NCI-H1105 (cell line): ENCODE results near the gene HOXD12.

ENCODE experiments used
- DNase-seq: peaks from one replicate; lab custom pipeline; 2025; lab: John Stamatoyannopoulos, UW

HOXD12 gene

GRCh38 chr2:176099728-176100546, at the start of gene HOXD12:
TSS of gene HOXD12 (plus strand) at chr2:176099795. CDS start at chr2:176099802, 7 bp downstream.
- DNase-seq, result no peak

GRCh38 chr2:176056406-176056805, 43.2 kb upstream of the HOXD12 start:
- DNase-seq, result peak; percentile 93

GRCh38 chr2:176063958-176064357, 35.6 kb upstream of the HOXD12 start:
- DNase-seq, result peak; percentile 37

GRCh38 chr2:176066645-176067588, 32.7 kb upstream of the HOXD12 start:
- DNase-seq, result no peak

GRCh38 chr2:176067589-176068418, 31.8 kb upstream of the HOXD12 start:
- DNase-seq, result no peak

GRCh38 chr2:176068419-176068832, 31.2 kb upstream of the HOXD12 start:
- no peak for DNase-seq

- no peak for DNase-seq
Measured at GRCh38 chr2:176071330-176072291, 28.0 kb upstream of the HOXD12 start.

- DNase-seq, result no peak
Measured at GRCh38 chr2:176072292-176072669, 27.3 kb upstream of the HOXD12 start.

- no peak for DNase-seq
Measured at GRCh38 chr2:176072951-176073904, 26.4 kb upstream of the HOXD12 start.

GRCh38 chr2:176074919-176075425, 24.6 kb upstream of the HOXD12 start:
- DNase-seq, result peak; percentile 73

GRCh38 chr2:176075481-176075880, 24.1 kb upstream of the HOXD12 start:
- no peak for DNase-seq

- no peak for DNase-seq
Measured at GRCh38 chr2:176076063-176076462, 23.5 kb upstream of the HOXD12 start.

GRCh38 chr2:176076796-176077195, 22.8 kb upstream of the HOXD12 start:
- DNase-seq, result no peak

GRCh38 chr2:176078541-176079284, 20.9 kb upstream of the HOXD12 start:
- no peak for DNase-seq

- DNase-seq, result no peak
Measured at GRCh38 chr2:176079285-176079830, 20.2 kb upstream of the HOXD12 start.

- DNase-seq, result peak; percentile 50
Measured at GRCh38 chr2:176079831-176080539, 19.6 kb upstream of the HOXD12 start.

GRCh38 chr2:176080540-176081375, 18.8 kb upstream of the HOXD12 start:
- no peak for DNase-seq
